SK-N-SH treated with all-trans-retinoic acid at 6 μM for 48 hours (cell line): Measurements from ENCODE around the gene ADRB1.

Source experiments
- ATAC-seq: fragments of 200-7000 bp; cut with Tn5 transposase; 3 replicates; pipeline ENCODE4 v1.9.1; 2020; ENCODE audit warnings: mild to moderate bottlenecking, moderate library complexity
- CSDC2 ChIP-seq: fragments of 250-450 bp; sonication (Bioruptor Pico); IDR thresholded peaks from 2 replicates; pipeline ENCODE4 v1.5.0; 2020; ENCODE audit warnings: mild to moderate bottlenecking, moderate library complexity
- ESRRG ChIP-seq: fragments of 250-450 bp; sonication (Bioruptor Pico); IDR thresholded peaks from 2 replicates; pipeline ENCODE4 v1.6.1; 2021; ENCODE audit warnings: mild to moderate bottlenecking
- ISL1 ChIP-seq: fragments of 250-450 bp; sonication (Bioruptor Pico); IDR thresholded peaks from 2 replicates; pipeline ENCODE4 v2.1.2; 2022; ENCODE audit warnings: mild to moderate bottlenecking, moderate library complexity
- OSR1 ChIP-seq: fragments of 250-450 bp; sonication (Bioruptor Pico); IDR thresholded peaks from 2 replicates; pipeline ENCODE4 v1.8.0; 2022; ENCODE audit warnings: moderate library complexity, mild to moderate bottlenecking, inconsistent platforms
- SNAI2 ChIP-seq: fragments of 250-450 bp; sonication (Bioruptor Pico); IDR thresholded peaks from 2 replicates; pipeline ENCODE4 v1.5.0; 2020; ENCODE audit warnings: mild to moderate bottlenecking, moderate library complexity
- TOX ChIP-seq: fragments of 250-450 bp; sonication (Bioruptor Pico); IDR thresholded peaks from 2 replicates; pipeline ENCODE4 v1.8.0; 2021; ENCODE audit warnings: mild to moderate bottlenecking, moderate library complexity, borderline replicate concordance
- ZC3H10 ChIP-seq: fragments of 250-450 bp; sonication (Bioruptor Pico); IDR thresholded peaks from 2 replicates; pipeline ENCODE4 v1.5.1; 2021; ENCODE audit warnings: mild to moderate bottlenecking, moderate library complexity
- ZFP3 ChIP-seq: fragments of 250-450 bp; sonication (Bioruptor Pico); IDR thresholded peaks from 2 replicates; pipeline ENCODE4 v1.5.0; 2020; ENCODE audit warnings: mild to moderate bottlenecking, moderate library complexity
- ZFP30 ChIP-seq: fragments of 450-650 bp; formaldehyde crosslinking; IDR thresholded peaks from 2 replicates; pipeline ENCODE4 v1.5.0; 2022; ENCODE audit warnings: mild to moderate bottlenecking, moderate library complexity
- ZNF565 ChIP-seq: fragments of 450-650 bp; formaldehyde crosslinking; conservative IDR thresholded peaks from 2 replicates; pipeline ENCODE4 v1.5.0; 2020; ENCODE audit warnings: low read depth, mild to moderate bottlenecking, moderate library complexity
- ZNF70 ChIP-seq: fragments of 450-650 bp; formaldehyde crosslinking; IDR thresholded peaks from 2 replicates; pipeline ENCODE4 v1.5.0; 2020; ENCODE audit warnings: mild to moderate bottlenecking, moderate library complexity
- ZNF8 ChIP-seq: fragments of 450-650 bp; formaldehyde crosslinking; IDR thresholded peaks from 2 replicates; pipeline ENCODE4 v1.5.0; 2020; ENCODE audit warnings: mild to moderate bottlenecking, moderate library complexity
- TF ChIP-seq, protein P1 (sequence below): fragments of 250-450 bp; sonication (Bioruptor Pico); IDR thresholded peaks from 2 replicates; pipeline ENCODE4 v1.8.0; 2020; ENCODE audit warnings: mild to moderate bottlenecking, moderate library complexity, borderline replicate concordance
- TF ChIP-seq, protein P2 (sequence below): fragments of 250-450 bp; sonication (Bioruptor Pico); IDR thresholded peaks from 2 replicates; pipeline ENCODE4 v1.8.0; 2021; ENCODE audit warnings: low read depth, mild to moderate bottlenecking, moderate library complexity, borderline replicate concordance
- TF ChIP-seq, protein P3 (sequence below): fragments of 250-450 bp; sonication (Bioruptor Pico); IDR thresholded peaks from 2 replicates; pipeline ENCODE4 v1.5.1; 2021; ENCODE audit warnings: mild to moderate bottlenecking, moderate library complexity
- TF ChIP-seq, protein P4 (sequence below): fragments of 250-450 bp; sonication (Bioruptor Pico); IDR thresholded peaks from 2 replicates; pipeline ENCODE4 v1.5.0; 2020; ENCODE audit warnings: mild to moderate bottlenecking, moderate library complexity
- TF ChIP-seq, protein P5 (sequence below): fragments of 250-450 bp; sonication (Bioruptor Pico); IDR thresholded peaks from 2 replicates; pipeline ENCODE4 v1.5.1; 2020; ENCODE audit warnings: low read depth, mild to moderate bottlenecking, moderate library complexity

The ADRB1 gene

DNA sequence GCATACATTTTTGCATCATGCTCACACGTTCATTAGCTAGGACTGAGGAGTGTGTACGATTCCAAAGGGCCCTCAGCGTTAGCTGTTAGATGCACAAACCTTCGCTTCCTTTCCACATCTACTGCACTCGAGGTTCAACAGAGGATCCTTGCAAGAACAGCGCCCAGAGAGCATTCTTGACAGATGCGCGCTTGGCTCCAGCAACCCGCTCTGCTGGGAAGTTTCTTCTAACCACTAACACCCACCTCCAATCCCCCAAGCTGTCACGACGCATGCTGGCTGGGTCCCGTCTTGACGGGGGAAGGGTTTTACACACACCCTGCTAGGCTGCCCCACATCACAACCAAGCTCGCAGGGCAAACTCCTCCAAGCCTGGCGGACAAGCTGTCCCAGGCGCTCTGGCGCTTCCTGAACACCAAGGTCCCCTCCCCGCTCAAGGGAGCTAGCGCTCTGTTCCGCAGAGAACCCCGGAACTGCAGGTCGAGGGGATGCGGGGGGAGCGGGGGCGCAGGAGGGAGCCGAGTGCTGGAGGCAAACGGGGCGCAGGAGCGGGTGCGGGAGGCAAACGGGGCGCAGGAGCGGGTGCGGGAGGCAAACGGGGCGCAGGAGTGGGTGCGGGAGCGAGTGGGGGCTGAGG, 653 bp upstream of the ADRB1 start:
- TF ChIP-seq, protein P1, sequence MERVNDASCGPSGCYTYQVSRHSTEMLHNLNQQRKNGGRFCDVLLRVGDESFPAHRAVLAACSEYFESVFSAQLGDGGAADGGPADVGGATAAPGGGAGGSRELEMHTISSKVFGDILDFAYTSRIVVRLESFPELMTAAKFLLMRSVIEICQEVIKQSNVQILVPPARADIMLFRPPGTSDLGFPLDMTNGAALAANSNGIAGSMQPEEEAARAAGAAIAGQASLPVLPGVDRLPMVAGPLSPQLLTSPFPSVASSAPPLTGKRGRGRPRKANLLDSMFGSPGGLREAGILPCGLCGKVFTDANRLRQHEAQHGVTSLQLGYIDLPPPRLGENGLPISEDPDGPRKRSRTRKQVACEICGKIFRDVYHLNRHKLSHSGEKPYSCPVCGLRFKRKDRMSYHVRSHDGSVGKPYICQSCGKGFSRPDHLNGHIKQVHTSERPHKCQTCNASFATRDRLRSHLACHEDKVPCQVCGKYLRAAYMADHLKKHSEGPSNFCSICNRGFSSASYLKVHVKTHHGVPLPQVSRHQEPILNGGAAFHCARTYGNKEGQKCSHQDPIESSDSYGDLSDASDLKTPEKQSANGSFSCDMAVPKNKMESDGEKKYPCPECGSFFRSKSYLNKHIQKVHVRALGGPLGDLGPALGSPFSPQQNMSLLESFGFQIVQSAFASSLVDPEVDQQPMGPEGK: no peak
- TF ChIP-seq CSDC2 (CRISPR knock-in tag) (no peak), ZC3H10 (CRISPR knock-in tag) (no peak)
- TF ChIP-seq, protein P2, sequence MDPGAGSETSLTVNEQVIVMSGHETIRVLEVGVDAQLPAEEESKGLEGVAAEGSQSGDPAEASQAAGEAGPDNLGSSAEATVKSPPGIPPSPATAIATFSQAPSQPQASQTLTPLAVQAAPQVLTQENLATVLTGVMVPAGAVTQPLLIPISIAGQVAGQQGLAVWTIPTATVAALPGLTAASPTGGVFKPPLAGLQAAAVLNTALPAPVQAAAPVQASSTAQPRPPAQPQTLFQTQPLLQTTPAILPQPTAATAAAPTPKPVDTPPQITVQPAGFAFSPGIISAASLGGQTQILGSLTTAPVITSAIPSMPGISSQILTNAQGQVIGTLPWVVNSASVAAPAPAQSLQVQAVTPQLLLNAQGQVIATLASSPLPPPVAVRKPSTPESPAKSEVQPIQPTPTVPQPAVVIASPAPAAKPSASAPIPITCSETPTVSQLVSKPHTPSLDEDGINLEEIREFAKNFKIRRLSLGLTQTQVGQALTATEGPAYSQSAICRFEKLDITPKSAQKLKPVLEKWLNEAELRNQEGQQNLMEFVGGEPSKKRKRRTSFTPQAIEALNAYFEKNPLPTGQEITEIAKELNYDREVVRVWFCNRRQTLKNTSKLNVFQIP (CRISPR knock-in tag): no peak
- TF ChIP-seq, protein P3, sequence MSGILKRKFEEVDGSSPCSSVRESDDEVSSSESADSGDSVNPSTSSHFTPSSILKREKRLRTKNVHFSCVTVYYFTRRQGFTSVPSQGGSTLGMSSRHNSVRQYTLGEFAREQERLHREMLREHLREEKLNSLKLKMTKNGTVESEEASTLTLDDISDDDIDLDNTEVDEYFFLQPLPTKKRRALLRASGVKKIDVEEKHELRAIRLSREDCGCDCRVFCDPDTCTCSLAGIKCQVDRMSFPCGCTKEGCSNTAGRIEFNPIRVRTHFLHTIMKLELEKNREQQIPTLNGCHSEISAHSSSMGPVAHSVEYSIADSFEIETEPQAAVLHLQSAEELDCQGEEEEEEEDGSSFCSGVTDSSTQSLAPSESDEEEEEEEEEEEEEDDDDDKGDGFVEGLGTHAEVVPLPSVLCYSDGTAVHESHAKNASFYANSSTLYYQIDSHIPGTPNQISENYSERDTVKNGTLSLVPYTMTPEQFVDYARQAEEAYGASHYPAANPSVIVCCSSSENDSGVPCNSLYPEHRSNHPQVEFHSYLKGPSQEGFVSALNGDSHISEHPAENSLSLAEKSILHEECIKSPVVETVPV (CRISPR knock-in tag): no peak
- peak; percentile 50 for ATAC-seq

DNA sequence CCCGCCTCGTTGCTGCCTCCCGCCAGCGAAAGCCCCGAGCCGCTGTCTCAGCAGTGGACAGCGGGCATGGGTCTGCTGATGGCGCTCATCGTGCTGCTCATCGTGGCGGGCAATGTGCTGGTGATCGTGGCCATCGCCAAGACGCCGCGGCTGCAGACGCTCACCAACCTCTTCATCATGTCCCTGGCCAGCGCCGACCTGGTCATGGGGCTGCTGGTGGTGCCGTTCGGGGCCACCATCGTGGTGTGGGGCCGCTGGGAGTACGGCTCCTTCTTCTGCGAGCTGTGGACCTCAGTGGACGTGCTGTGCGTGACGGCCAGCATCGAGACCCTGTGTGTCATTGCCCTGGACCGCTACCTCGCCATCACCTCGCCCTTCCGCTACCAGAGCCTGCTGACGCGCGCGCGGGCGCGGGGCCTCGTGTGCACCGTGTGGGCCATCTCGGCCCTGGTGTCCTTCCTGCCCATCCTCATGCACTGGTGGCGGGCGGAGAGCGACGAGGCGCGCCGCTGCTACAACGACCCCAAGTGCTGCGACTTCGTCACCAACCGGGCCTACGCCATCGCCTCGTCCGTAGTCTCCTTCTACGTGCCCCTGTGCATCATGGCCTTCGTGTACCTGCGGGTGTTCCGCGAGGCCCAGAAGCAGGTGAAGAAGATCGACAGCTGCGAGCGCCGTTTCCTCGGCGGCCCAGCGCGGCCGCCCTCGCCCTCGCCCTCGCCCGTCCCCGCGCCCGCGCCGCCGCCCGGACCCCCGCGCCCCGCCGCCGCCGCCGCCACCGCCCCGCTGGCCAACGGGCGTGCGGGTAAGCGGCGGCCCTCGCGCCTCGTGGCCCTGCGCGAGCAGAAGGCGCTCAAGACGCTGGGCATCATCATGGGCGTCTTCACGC, 825 bp downstream of the ADRB1 start:
- ATAC-seq: no peak
- TF ChIP-seq ZFP3 (CRISPR knock-in tag): no peak
- TF ChIP-seq SNAI2 (CRISPR knock-in tag): no peak
- TF ChIP-seq ZNF565 (CRISPR knock-in tag): no peak
- no peak for TF ChIP-seq OSR1 (CRISPR knock-in tag)
- TF ChIP-seq, protein P3 (CRISPR knock-in tag): no peak

DNA sequence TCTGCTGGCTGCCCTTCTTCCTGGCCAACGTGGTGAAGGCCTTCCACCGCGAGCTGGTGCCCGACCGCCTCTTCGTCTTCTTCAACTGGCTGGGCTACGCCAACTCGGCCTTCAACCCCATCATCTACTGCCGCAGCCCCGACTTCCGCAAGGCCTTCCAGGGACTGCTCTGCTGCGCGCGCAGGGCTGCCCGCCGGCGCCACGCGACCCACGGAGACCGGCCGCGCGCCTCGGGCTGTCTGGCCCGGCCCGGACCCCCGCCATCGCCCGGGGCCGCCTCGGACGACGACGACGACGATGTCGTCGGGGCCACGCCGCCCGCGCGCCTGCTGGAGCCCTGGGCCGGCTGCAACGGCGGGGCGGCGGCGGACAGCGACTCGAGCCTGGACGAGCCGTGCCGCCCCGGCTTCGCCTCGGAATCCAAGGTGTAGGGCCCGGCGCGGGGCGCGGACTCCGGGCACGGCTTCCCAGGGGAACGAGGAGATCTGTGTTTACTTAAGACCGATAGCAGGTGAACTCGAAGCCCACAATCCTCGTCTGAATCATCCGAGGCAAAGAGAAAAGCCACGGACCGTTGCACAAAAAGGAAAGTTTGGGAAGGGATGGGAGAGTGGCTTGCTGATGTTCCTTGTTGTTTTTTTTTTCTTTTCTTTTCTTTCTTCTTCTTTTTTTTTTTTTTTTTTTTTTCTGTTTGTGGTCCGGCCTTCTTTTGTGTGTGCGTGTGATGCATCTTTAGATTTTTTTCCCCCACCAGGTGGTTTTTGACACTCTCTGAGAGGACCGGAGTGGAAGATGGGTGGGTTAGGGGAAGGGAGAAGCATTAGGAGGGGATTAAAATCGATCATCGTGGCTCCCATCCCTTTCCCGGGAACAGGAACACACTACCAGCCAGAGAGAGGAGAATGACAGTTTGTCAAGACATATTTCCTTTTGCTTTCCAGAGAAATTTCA, 1.7 kb downstream of the ADRB1 start:
- peak; percentile 52 for ATAC-seq
- no peak for TF ChIP-seq TOX (CRISPR knock-in tag)
- no peak for TF ChIP-seq ISL1 (CRISPR knock-in tag)

DNA sequence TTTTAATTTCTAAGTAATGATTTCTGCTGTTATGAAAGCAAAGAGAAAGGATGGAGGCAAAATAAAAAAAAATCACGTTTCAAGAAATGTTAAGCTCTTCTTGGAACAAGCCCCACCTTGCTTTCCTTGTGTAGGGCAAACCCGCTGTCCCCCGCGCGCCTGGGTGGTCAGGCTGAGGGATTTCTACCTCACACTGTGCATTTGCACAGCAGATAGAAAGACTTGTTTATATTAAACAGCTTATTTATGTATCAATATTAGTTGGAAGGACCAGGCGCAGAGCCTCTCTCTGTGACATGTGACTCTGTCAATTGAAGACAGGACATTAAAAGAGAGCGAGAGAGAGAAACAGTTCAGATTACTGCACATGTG, 2.4 kb downstream of the ADRB1 start:
- no peak for ATAC-seq
- TF ChIP-seq, protein P3 (CRISPR knock-in tag): no peak
- TF ChIP-seq ZFP30 (CRISPR knock-in tag) (no peak), ESRRG (no peak), ZNF8 (CRISPR knock-in tag) (no peak), ISL1 (CRISPR knock-in tag) (no peak), ZFP3 (CRISPR knock-in tag) (no peak), SNAI2 (CRISPR knock-in tag) (no peak), OSR1 (CRISPR knock-in tag) (no peak), ZNF70 (no peak)
- TF ChIP-seq, protein P4, sequence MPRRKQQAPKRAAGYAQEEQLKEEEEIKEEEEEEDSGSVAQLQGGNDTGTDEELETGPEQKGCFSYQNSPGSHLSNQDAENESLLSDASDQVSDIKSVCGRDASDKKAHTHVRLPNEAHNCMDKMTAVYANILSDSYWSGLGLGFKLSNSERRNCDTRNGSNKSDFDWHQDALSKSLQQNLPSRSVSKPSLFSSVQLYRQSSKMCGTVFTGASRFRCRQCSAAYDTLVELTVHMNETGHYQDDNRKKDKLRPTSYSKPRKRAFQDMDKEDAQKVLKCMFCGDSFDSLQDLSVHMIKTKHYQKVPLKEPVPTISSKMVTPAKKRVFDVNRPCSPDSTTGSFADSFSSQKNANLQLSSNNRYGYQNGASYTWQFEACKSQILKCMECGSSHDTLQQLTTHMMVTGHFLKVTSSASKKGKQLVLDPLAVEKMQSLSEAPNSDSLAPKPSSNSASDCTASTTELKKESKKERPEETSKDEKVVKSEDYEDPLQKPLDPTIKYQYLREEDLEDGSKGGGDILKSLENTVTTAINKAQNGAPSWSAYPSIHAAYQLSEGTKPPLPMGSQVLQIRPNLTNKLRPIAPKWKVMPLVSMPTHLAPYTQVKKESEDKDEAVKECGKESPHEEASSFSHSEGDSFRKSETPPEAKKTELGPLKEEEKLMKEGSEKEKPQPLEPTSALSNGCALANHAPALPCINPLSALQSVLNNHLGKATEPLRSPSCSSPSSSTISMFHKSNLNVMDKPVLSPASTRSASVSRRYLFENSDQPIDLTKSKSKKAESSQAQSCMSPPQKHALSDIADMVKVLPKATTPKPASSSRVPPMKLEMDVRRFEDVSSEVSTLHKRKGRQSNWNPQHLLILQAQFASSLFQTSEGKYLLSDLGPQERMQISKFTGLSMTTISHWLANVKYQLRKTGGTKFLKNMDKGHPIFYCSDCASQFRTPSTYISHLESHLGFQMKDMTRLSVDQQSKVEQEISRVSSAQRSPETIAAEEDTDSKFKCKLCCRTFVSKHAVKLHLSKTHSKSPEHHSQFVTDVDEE (CRISPR knock-in tag): no peak
- TF ChIP-seq, protein P5, sequence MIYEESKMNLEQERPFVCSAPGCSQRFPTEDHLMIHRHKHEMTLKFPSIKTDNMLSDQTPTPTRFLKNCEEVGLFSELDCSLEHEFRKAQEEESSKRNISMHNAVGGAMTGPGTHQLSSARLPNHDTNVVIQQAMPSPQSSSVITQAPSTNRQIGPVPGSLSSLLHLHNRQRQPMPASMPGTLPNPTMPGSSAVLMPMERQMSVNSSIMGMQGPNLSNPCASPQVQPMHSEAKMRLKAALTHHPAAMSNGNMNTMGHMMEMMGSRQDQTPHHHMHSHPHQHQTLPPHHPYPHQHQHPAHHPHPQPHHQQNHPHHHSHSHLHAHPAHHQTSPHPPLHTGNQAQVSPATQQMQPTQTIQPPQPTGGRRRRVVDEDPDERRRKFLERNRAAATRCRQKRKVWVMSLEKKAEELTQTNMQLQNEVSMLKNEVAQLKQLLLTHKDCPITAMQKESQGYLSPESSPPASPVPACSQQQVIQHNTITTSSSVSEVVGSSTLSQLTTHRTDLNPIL (CRISPR knock-in tag): no peak
- TF ChIP-seq, protein P1: no peak
